Measurements from ENCODE around the gene TJP2. TPM values are rescaled to one million over a fixed set of nuclear protein-coding genes. Genes with fewer than 3 reads are reported as not detected.
"Not testable (repeated sequence)": the region's sequence is repeated elsewhere in the genome, so short reads cannot be mapped to it uniquely, and the experiment has no call there.

Gene TJP2
- total RNA-seq, 2 experiments from 2014 or later: 21.4 to 24.5 TPM

GRCh38 chr9:69145144-69145715 lies 28.8 kb upstream of the TJP2 start:
- POLR2A ChIA-PET: no interaction called here

GRCh38 chr9:69147041-69147834 lies 26.8 kb upstream of the TJP2 start:
- Mint-ChIP-seq H3K36me3 (ENCODE audit: low read depth) (no peaks in the 10 kb centered on the region), H3K9me3 (no peaks in the 10 kb centered on the region), H3K4me3 (no peak overlapping the region), H3K4me1 (no peaks in the 10 kb centered on the region), H3K27me3 (peaks cover 2% of the 10 kb centered on the region), H3K27ac (no peak overlapping the region)
- DNase-seq: no peak
- ChIA-PET CTCF (no interaction called here), POLR2A (no interaction called here)

More at GRCh38 chr9:69145144-69145715, 28.8 kb upstream of the TJP2 start:
- Mint-ChIP-seq H3K9me3 (no peaks in the 10 kb centered on the region), H3K36me3 (ENCODE audit: low read depth) (no peaks in the 10 kb centered on the region), H3K27me3 (peaks cover 5% of the 10 kb centered on the region), H3K27ac (no peak overlapping the region), H3K4me3 (no peak overlapping the region), H3K4me1 (no peaks in the 10 kb centered on the region)
- CTCF ChIA-PET: interaction anchor here (0.8 kb wide), 1 partner anchor 9 kb away, joined by 3 read pairs; no protein-coding TSS in a partner anchor
- no peak for DNase-seq

GRCh38 chr9:69149321-69149807 lies 24.7 kb upstream of the TJP2 start:
- Mint-ChIP-seq H3K27ac (no peak overlapping the region), H3K27me3 (no peaks in the 10 kb centered on the region), H3K9me3 (no peaks in the 10 kb centered on the region), H3K4me1 (no peaks in the 10 kb centered on the region), H3K4me3 (no peak overlapping the region), H3K36me3 (ENCODE audit: low read depth) (no peaks in the 10 kb centered on the region)
- no peak for DNase-seq
- CTCF ChIA-PET: no interaction called here
- POLR2A ChIA-PET: no interaction called here

GRCh38 chr9:69151506-69151905 lies 22.6 kb upstream of the TJP2 start:
- ChIA-PET CTCF (no interaction called here), POLR2A (no interaction called here)
- no peak for DNase-seq
- no peaks in the 10 kb centered on the region for H3K4me1 Mint-ChIP-seq
- H3K4me3 Mint-ChIP-seq: no peak overlapping the region
- no peak overlapping the region for H3K27ac Mint-ChIP-seq
- no peaks in the 10 kb centered on the region for H3K36me3 Mint-ChIP-seq (ENCODE audit: low read depth)
- H3K9me3 Mint-ChIP-seq: no peaks in the 10 kb centered on the region
- no peaks in the 10 kb centered on the region for H3K27me3 Mint-ChIP-seq

- Mint-ChIP-seq H3K36me3 (ENCODE audit: low read depth) (no peaks in the 10 kb centered on the region), H3K27ac (no peak overlapping the region), H3K27me3 (no peaks in the 10 kb centered on the region), H3K9me3 (no peaks in the 10 kb centered on the region), H3K4me1 (no peaks in the 10 kb centered on the region), H3K4me3 (no peak overlapping the region)
- POLR2A ChIA-PET: no interaction called here
- no peak for DNase-seq
- CTCF ChIA-PET: interaction anchor here (0.8 to 1.8 kb wide), 5 partner anchors 12 to 110 kb away, joined by 3 to 5 read pairs (median 3); no protein-coding TSS in a partner anchor
These were observed 20.2 kb upstream of the TJP2 start for GRCh38 chr9:69153707-69154521.

- POLR2A ChIA-PET: no interaction called here
- DNase-seq: no peak
- Mint-ChIP-seq H3K4me3 (no peak overlapping the region), H3K27ac (no peak overlapping the region), H3K9me3 (no peaks in the 10 kb centered on the region), H3K27me3 (no peaks in the 10 kb centered on the region), H3K4me1 (no peaks in the 10 kb centered on the region), H3K36me3 (ENCODE audit: low read depth) (no peaks in the 10 kb centered on the region)
- CTCF ChIA-PET: interaction anchor here (0.9 to 1.8 kb wide), 3 partner anchors 10 to 25 kb away, joined by 3 to 5 read pairs (median 4); no protein-coding TSS in a partner anchor
These were observed 18.6 kb upstream of the TJP2 start for GRCh38 chr9:69155341-69156030.

GRCh38 chr9:69157751-69158466 lies 16.2 kb upstream of the TJP2 start:
- CTCF ChIA-PET: interaction anchor here (0.7 to 2.0 kb wide), 5 partner anchors 9 to 46 kb away, joined by 3 to 5 read pairs (median 4); no protein-coding TSS in a partner anchor
- H3K9me3 Mint-ChIP-seq: no peaks in the 10 kb centered on the region
- no peaks in the 10 kb centered on the region for H3K36me3 Mint-ChIP-seq (ENCODE audit: low read depth)
- H3K27me3 Mint-ChIP-seq: no peaks in the 10 kb centered on the region
- POLR2A ChIA-PET: no interaction called here
- H3K4me3 Mint-ChIP-seq: no peak overlapping the region
- H3K4me1 Mint-ChIP-seq: no peaks in the 10 kb centered on the region
- H3K27ac Mint-ChIP-seq: no peak overlapping the region
- DNase-seq: no peak

- Mint-ChIP-seq H3K4me1 (no peaks in the 10 kb centered on the region), H3K27me3 (no peaks in the 10 kb centered on the region), H3K27ac (no peak overlapping the region), H3K36me3 (ENCODE audit: low read depth) (no peaks in the 10 kb centered on the region), H3K4me3 (no peak overlapping the region), H3K9me3 (no peaks in the 10 kb centered on the region)
- DNase-seq: no peak
- ChIA-PET POLR2A (no interaction called here), CTCF (interaction anchor here (0.7 to 2.0 kb wide), 5 partner anchors 8 to 47 kb away, joined by 3 to 5 read pairs (median 4); no protein-coding TSS in a partner anchor)
These were observed 15.6 kb upstream of the TJP2 start for GRCh38 chr9:69158471-69158870.

GRCh38 chr9:69164573-69164972 lies 9.5 kb upstream of the TJP2 start:
- H3K27ac Mint-ChIP-seq; H3K36me3 Mint-ChIP-seq (ENCODE audit: low read depth); H3K4me3 Mint-ChIP-seq; POLR2A ChIA-PET; H3K27me3 Mint-ChIP-seq; H3K9me3 Mint-ChIP-seq; DNase-seq: not testable (repeated sequence)
- CTCF ChIA-PET: interaction anchor here (1.2 to 1.7 kb wide), 3 partner anchors 9 to 16 kb away, joined by 3 to 5 read pairs (median 4); partner anchors contain the start of gene TJP2
- peaks cover 14% of the 10 kb centered on the region for H3K4me1 Mint-ChIP-seq

GRCh38 chr9:69165581-69165980 lies 8.5 kb upstream of the TJP2 start:
- H3K27ac Mint-ChIP-seq: no peak overlapping the region
- H3K27me3 Mint-ChIP-seq: peaks cover 1% of the 10 kb centered on the region
- peaks cover 14% of the 10 kb centered on the region for H3K4me1 Mint-ChIP-seq
- peaks cover 1% of the 10 kb centered on the region for H3K36me3 Mint-ChIP-seq (ENCODE audit: low read depth)
- CTCF ChIA-PET: interaction anchor here (1.5 to 1.9 kb wide), 3 partner anchors 8 to 28 kb away, joined by 4 to 5 read pairs (median 5); partner anchors contain the start of gene TJP2
- no peak for DNase-seq
- POLR2A ChIA-PET: no interaction called here
- no peak overlapping the region for H3K4me3 Mint-ChIP-seq
- no peaks in the 10 kb centered on the region for H3K9me3 Mint-ChIP-seq

- Mint-ChIP-seq H3K4me3 (peak overlapping the region; percentile 64), H3K9me3 (no peaks in the 10 kb centered on the region), H3K27ac (peak overlapping the region; percentile 92), H3K27me3 (peaks cover 12% of the 10 kb centered on the region), H3K4me1 (peaks cover 23% of the 10 kb centered on the region), H3K36me3 (ENCODE audit: low read depth) (peaks cover 4% of the 10 kb centered on the region)
- DNase-seq: peak; percentile 62
- ChIA-PET CTCF (interaction anchor here (0.6 to 1.2 kb wide), 9 partner anchors 8 to 519 kb away, joined by 3 to 6 read pairs (median 3); no protein-coding TSS in a partner anchor), POLR2A (interaction anchor here (0.7 kb wide), 1 partner anchor 12 kb away, joined by 3 read pairs; no protein-coding TSS in a partner anchor)
These were observed 5.3 kb upstream of the TJP2 start for GRCh38 chr9:69168709-69169217.
